Measurements from ENCODE around the gene EPAS1.

The EPAS1 gene

GRCh38 chr2:46284260-46284659 is 12.9 kb upstream of the EPAS1 start:
- no peak for ATAC-seq
- TF ChIP-seq, protein P1, sequence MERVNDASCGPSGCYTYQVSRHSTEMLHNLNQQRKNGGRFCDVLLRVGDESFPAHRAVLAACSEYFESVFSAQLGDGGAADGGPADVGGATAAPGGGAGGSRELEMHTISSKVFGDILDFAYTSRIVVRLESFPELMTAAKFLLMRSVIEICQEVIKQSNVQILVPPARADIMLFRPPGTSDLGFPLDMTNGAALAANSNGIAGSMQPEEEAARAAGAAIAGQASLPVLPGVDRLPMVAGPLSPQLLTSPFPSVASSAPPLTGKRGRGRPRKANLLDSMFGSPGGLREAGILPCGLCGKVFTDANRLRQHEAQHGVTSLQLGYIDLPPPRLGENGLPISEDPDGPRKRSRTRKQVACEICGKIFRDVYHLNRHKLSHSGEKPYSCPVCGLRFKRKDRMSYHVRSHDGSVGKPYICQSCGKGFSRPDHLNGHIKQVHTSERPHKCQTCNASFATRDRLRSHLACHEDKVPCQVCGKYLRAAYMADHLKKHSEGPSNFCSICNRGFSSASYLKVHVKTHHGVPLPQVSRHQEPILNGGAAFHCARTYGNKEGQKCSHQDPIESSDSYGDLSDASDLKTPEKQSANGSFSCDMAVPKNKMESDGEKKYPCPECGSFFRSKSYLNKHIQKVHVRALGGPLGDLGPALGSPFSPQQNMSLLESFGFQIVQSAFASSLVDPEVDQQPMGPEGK (CRISPR knock-in tag; IDR thresholded peaks at IDR 0.05; ENCODE audit: borderline replicate concordance) = no peak
- TF ChIP-seq TSHZ2 (CRISPR knock-in tag; IDR thresholded peaks at IDR 0.05) (no peak), POU6F1 (CRISPR knock-in tag; IDR thresholded peaks at IDR 0.05; ENCODE audit: borderline replicate concordance, low read depth) (no peak), GLIS3 (CRISPR knock-in tag; IDR thresholded peaks at IDR 0.05) (no peak), ZC3H10 (CRISPR knock-in tag; IDR thresholded peaks at IDR 0.05) (no peak), TCF4 (CRISPR knock-in tag; IDR thresholded peaks at IDR 0.05; ENCODE audit: borderline replicate concordance) (no peak), ZNF565 (CRISPR knock-in tag; conservative IDR thresholded peaks at IDR 0.05; ENCODE audit: low read depth) (no peak), RARB (CRISPR knock-in tag; IDR thresholded peaks at IDR 0.05) (no peak), TOX (CRISPR knock-in tag; IDR thresholded peaks at IDR 0.05; ENCODE audit: borderline replicate concordance) (no peak), SNAI2 (CRISPR knock-in tag; IDR thresholded peaks at IDR 0.05) (no peak), ZNF70 (CRISPR knock-in tag; IDR thresholded peaks at IDR 0.05) (no peak), CSRNP3 (CRISPR knock-in tag; IDR thresholded peaks at IDR 0.05) (no peak), BACH2 (CRISPR knock-in tag; IDR thresholded peaks at IDR 0.05; ENCODE audit: borderline replicate concordance) (no peak), ZFP30 (CRISPR knock-in tag; IDR thresholded peaks at IDR 0.05) (no peak), ISL1 (CRISPR knock-in tag; IDR thresholded peaks at IDR 0.05) (no peak), ZNF8 (CRISPR knock-in tag; IDR thresholded peaks at IDR 0.05) (no peak), CSDC2 (CRISPR knock-in tag; IDR thresholded peaks at IDR 0.05) (no peak), ESRRG (CRISPR knock-in tag; IDR thresholded peaks at IDR 0.05) (no peak)

DNA sequence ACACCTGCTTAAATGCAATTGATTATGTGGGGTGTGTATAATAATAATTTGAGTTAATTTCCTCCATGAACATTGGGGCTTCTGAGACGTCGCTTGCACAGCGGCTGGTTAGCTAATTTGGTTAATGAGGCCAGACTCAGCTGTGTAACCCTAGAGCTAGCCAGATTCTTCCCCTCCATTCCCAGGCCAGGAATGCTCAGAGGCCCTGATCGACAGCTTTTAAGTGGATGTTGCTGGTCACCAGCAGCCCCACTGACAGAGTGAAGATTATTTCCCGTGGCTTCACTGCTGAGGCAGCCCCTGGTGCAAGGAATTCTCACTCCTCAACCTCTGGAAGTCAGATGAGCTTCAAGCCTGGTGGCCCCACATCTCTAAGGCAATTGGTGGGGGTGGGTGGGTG is 12.4 kb upstream of the EPAS1 start:
- no peak for ATAC-seq
- TF ChIP-seq ZNF8 (CRISPR knock-in tag; IDR thresholded peaks at IDR 0.05) (no peak), ESRRG (CRISPR knock-in tag; IDR thresholded peaks at IDR 0.05) (no peak), ZFP3 (CRISPR knock-in tag; IDR thresholded peaks at IDR 0.05) (no peak), CSRNP3 (CRISPR knock-in tag; IDR thresholded peaks at IDR 0.05) (no peak), ISL1 (CRISPR knock-in tag; IDR thresholded peaks at IDR 0.05) (no peak), TCF4 (CRISPR knock-in tag; IDR thresholded peaks at IDR 0.05; ENCODE audit: borderline replicate concordance) (no peak), ZC3H10 (CRISPR knock-in tag; IDR thresholded peaks at IDR 0.05) (no peak), CSDC2 (CRISPR knock-in tag; IDR thresholded peaks at IDR 0.05) (no peak), CREB5 (CRISPR knock-in tag; IDR thresholded peaks at IDR 0.05; ENCODE audit: low read depth) (no peak), TOX (CRISPR knock-in tag; IDR thresholded peaks at IDR 0.05; ENCODE audit: borderline replicate concordance) (no peak), PPARA (CRISPR knock-in tag; IDR thresholded peaks at IDR 0.05; ENCODE audit: borderline replicate concordance) (no peak), BACH2 (CRISPR knock-in tag; IDR thresholded peaks at IDR 0.05; ENCODE audit: borderline replicate concordance) (no peak), RARB (CRISPR knock-in tag; IDR thresholded peaks at IDR 0.05) (no peak), SNAI2 (CRISPR knock-in tag; IDR thresholded peaks at IDR 0.05) (no peak), TSHZ2 (CRISPR knock-in tag; IDR thresholded peaks at IDR 0.05) (no peak), ARNTL (CRISPR knock-in tag; IDR thresholded peaks at IDR 0.05; ENCODE audit: borderline replicate concordance, low read depth) (no peak), ZNF565 (CRISPR knock-in tag; conservative IDR thresholded peaks at IDR 0.05; ENCODE audit: low read depth) (no peak), GLIS3 (CRISPR knock-in tag; IDR thresholded peaks at IDR 0.05) (no peak), OSR1 (CRISPR knock-in tag; IDR thresholded peaks at IDR 0.05) (no peak)
- TF ChIP-seq, protein P1 (CRISPR knock-in tag; IDR thresholded peaks at IDR 0.05; ENCODE audit: borderline replicate concordance) = no peak
